ENCODE data around the gene TPST1.

DNA sequence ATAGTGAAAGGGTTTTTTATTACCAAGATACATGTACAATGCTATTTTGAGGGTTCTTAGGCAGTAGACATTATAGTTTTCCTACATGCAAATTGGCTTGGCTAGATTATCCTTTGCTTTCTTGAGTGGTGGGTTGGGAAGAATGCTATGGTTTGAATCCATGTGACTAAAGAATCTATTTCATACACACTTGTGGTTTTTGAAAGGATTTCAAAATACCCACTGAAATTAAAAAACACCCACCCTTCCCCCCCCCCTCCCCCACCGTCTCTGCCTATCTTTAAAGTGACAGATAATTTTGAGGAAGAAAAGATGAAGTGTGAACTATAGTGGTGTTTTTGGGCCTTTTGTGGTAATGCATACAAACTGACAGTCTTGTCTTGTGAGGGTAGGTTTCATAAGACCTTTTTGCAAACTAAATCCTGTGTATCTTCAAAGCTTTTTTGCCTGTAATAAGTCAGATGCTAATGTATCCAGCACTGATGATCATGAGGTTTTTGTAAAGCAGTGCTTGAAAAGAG is 90.9 kb downstream of the TPST1 start:
- TF ChIP-seq, protein P1, sequence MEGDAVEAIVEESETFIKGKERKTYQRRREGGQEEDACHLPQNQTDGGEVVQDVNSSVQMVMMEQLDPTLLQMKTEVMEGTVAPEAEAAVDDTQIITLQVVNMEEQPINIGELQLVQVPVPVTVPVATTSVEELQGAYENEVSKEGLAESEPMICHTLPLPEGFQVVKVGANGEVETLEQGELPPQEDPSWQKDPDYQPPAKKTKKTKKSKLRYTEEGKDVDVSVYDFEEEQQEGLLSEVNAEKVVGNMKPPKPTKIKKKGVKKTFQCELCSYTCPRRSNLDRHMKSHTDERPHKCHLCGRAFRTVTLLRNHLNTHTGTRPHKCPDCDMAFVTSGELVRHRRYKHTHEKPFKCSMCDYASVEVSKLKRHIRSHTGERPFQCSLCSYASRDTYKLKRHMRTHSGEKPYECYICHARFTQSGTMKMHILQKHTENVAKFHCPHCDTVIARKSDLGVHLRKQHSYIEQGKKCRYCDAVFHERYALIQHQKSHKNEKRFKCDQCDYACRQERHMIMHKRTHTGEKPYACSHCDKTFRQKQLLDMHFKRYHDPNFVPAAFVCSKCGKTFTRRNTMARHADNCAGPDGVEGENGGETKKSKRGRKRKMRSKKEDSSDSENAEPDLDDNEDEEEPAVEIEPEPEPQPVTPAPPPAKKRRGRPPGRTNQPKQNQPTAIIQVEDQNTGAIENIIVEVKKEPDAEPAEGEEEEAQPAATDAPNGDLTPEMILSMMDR (conservative IDR thresholded peaks at IDR 0.05; ENCODE audit: low read length) = no peak
- no peak for TF ChIP-seq EZH2phosphoT487 (IDR thresholded peaks at IDR 0.05; ENCODE audit: borderline replicate concordance)
